Subcutaneous adipose tissue (tissue), 4 donors: ENCODE results near the gene COG1. TPM values are rescaled to one million over a fixed set of nuclear protein-coding genes. Genes with fewer than 3 reads are reported as not detected.

Experiments
- total RNA-seq, 4 donors: library from RNA; depleted of rRNA; stranded (reverse); fragments of >200 nt; gene quantifications; one replicate each; pipeline ENCODE4 v1.1.0, GENCODE V29; 2016
- TF ChIP-seq, protein P1 (sequence below): fragments of 450-650 bp; IDR thresholded peaks from one replicate; pipeline ENCODE4 v1.5.1; 2016; ENCODE audit warnings: low read depth, mild to moderate bottlenecking, control low read depth, antibody characterized with exemption, moderate library complexity

COG1 gene
- total RNA-seq, 4 donors from 2014 or later, result 22.1 to 36.8 (median 29.5) TPM

- TF ChIP-seq, protein P1, sequence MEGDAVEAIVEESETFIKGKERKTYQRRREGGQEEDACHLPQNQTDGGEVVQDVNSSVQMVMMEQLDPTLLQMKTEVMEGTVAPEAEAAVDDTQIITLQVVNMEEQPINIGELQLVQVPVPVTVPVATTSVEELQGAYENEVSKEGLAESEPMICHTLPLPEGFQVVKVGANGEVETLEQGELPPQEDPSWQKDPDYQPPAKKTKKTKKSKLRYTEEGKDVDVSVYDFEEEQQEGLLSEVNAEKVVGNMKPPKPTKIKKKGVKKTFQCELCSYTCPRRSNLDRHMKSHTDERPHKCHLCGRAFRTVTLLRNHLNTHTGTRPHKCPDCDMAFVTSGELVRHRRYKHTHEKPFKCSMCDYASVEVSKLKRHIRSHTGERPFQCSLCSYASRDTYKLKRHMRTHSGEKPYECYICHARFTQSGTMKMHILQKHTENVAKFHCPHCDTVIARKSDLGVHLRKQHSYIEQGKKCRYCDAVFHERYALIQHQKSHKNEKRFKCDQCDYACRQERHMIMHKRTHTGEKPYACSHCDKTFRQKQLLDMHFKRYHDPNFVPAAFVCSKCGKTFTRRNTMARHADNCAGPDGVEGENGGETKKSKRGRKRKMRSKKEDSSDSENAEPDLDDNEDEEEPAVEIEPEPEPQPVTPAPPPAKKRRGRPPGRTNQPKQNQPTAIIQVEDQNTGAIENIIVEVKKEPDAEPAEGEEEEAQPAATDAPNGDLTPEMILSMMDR, result no peak
Observed at GRCh38 chr17:73156166-73156840, 36.6 kb upstream of the COG1 start.

DNA sequence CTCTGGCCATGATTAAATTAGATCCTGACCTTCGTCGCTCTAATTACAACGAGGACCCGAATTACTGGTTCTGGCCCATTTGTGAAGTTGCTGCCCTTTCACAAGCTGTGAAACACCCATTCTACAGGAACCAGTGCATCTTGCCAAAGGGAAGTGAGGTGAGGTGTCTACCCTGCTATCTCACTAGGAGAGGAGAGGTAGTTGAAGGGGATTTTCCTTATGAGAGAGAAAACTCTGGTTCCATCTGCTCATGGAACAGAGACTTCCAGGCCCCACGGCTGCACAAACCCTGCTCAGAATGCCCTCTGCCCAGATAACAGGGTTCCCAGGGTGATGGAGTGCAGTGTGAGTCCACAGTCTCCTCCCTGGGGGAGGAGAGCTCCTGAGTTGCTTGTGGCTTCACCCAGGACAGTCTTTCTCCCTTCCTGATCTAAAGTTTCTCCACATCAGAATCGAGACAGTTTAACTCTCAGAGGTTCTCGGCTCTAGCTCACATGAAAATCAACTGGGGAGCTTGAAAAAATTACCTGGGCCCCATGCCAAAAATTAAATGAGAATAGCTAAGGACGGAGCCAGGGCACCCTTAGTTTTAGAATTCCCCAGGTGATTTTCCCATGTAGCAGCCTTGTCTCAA is 35.9 kb upstream of the COG1 start:
- TF ChIP-seq, protein P1, result no peak

GRCh38 chr17:73157521-73157890 is 35.3 kb upstream of the COG1 start:
- TF ChIP-seq, protein P1, result no peak

DNA sequence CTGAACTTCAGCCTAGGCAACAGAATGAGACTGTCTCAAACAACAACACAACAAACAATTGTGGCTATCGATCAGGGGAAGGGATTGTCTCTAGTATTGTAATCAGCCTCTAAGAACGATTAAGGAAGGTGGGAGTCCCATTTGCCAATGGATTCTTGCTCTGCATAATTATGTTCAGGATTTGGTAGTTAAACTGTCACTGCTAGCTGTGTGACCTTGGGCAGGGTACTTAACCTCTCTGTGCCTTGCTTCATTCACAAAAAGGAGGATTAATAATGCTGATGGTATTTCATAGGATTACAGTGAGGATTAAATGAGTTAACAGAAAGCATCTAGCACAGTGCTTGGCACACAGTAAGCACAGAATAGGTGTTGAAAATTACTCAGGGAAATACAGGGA is 34.7 kb upstream of the COG1 start:
- TF ChIP-seq, protein P1, result no peak

GRCh38 chr17:73160980-73161630 is 31.8 kb upstream of the COG1 start:
- TF ChIP-seq, protein P1, result no peak

DNA sequence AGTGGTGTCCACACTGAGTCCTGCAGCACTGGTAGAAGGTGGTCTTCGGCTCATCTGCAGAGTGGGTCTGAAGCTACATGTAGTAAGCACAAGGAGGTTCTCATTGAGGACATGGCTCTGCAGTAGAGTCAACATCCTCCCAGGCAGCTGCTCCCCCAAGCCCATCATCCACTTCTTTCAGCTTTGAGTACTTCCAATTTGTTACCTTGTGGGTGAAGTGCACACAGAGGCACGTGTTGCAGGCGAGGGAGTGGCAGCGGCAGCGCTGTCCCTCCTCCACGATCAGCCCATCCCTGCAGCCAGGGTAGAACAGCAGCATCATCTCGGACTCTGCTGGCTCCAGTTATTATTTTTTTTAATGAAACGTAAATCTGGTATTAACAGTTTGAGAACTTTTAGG is 29.8 kb upstream of the COG1 start:
- TF ChIP-seq, protein P1, result no peak

DNA sequence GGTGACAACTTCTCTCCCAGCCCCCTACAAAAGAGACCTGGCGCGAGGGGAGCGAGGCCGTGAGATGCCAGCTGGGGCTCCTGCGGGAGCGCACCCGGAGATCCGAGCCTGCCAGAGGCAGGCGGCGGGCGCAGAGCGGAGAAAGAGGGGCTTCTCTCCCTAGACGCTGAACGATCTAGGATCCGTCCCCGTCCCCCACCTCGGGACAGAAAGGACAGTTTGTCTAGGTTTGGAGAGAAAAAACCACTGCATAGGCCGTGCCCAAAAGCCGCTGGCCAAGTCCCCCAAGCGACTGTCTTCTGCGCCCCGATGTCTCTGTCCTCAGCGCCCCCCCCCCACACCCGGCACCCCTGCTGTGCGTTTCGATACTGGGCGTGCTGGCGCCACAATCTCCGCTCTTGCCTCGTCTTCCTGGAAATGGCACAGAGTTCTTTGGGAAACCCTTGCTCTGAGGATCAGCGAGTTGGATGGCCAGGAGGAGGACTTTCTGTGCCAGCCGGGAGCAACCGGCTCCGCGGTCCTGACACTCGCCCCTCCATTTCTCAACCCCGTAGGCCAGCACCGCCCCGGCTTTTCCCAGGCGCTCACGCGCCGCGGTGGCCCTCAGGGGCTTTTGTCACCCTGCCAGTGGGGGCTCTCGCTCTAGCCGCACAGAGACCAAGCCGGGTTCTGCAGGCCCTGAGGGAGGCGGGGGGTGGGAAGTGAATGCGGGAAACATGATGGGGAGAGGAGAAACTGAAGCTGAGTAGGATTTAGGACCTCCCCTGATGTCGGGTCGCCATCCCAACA is 27.0 kb upstream of the COG1 start:
- TF ChIP-seq, protein P1, result no peak
